LNCAP (cell line): ENCODE data around the gene PIGL.

ENCODE experiments used
- CTCF ChIP-seq: fragments of 450-650 bp; IDR thresholded peaks from 2 replicates; pipeline ENCODE4 v1.5.1; 2017; ENCODE audit warnings: mild to moderate bottlenecking

Gene PIGL

GRCh38 chr17:16273929-16274339 lies 56.9 kb downstream of the PIGL start:
- no peak for TF ChIP-seq CTCF

- no peak for TF ChIP-seq CTCF
Measured at GRCh38 chr17:16275024-16275423, 58.0 kb downstream of the PIGL start.

- no peak for TF ChIP-seq CTCF
Measured at GRCh38 chr17:16277163-16277562, 60.2 kb downstream of the PIGL start.

GRCh38 chr17:16281351-16281750 lies 64.3 kb downstream of the PIGL start:
- no peak for TF ChIP-seq CTCF

GRCh38 chr17:16282522-16282921 lies 65.5 kb downstream of the PIGL start:
- no peak for TF ChIP-seq CTCF

- no peak for TF ChIP-seq CTCF
Measured at GRCh38 chr17:16283705-16284104, 66.7 kb downstream of the PIGL start.

GRCh38 chr17:16285646-16286008 lies 68.6 kb downstream of the PIGL start:
- TF ChIP-seq CTCF, result peak; percentile 12; the same call in 1 of the 2 replicates
